SK-N-SH (cell line): ENCODE results near the gene MME. TPM values are rescaled to one million over a fixed set of nuclear protein-coding genes. Genes with fewer than 3 reads are reported as not detected.

Experiments used
- CTCF ChIA-PET: fragments of 300-600, 350-600 bp; formaldehyde crosslinking; extraction: SDS; loops from one replicate; lab custom pipeline; 2021; lab: Yijun Ruan, JAX
- POLR2A ChIA-PET: fragments of 350-600 bp; sonication (Branson Sonifier 250); formaldehyde crosslinking; extraction: SDS; loops from one replicate; lab custom pipeline; 2020; ENCODE audit warnings: antibody characterized with exemption, inconsistent platforms; lab: Yijun Ruan, JAX
- DNase-seq: peaks from one replicate; pipeline ENCODE4 v3.0.0; 2012
- H2AFZ ChIP-seq: fragments of 200-600 bp; sonication (generic); 2 replicates; pipeline ENCODE4 v1.8.1; 2016; ENCODE audit warnings: antibody characterized with exemption, mild to moderate bottlenecking, low read depth
- H3F3A ChIP-seq: fragments of 200-600 bp; sonication (generic); replicated peaks from 2 replicates; pipeline ENCODE3; 2016; ENCODE audit warnings: antibody characterized with exemption, mild to moderate bottlenecking; ENCODE audit not compliant: insufficient read depth
- H3K27ac ChIP-seq, 2 experiments: fragments of 200-500 bp in 1 of 2; fragments of 200-600 bp in 1 of 2; sonication (Bioruptor generic) in 1 of 2; sonication (generic), shearing (Covaris generic) in 1 of 2; 2 replicates each; pipeline versions ENCODE4 v1.5.1 to v1.6.1; 2014 to 2016; ENCODE audit warnings: low read depth in 2 of 2, inconsistent platforms in 1 of 2, low read length in 1 of 2, mild to moderate bottlenecking in 1 of 2, mixed read lengths in 1 of 2
- H3K27me3 ChIP-seq: fragments of 200-600 bp; sonication (generic), shearing (Covaris generic); 2 replicates; pipeline ENCODE4 v1.6.1; 2016; ENCODE audit warnings: mixed run types; ENCODE audit not compliant: insufficient read depth
- H3K36me3 ChIP-seq, 2 experiments: fragments of 200-500 bp in 1 of 2; fragments of 200-600 bp in 1 of 2; sonication (Bioruptor generic) in 1 of 2; sonication (generic) in 1 of 2; replicated peaks in 1 of 2; 2 replicates each; pipeline versions ENCODE3 to v1.5.1; 2014 to 2016; ENCODE audit warnings: low read length in 1 of 2, mild to moderate bottlenecking in 1 of 2; ENCODE audit not compliant: insufficient read depth in 2 of 2, control insufficient read depth in 1 of 2
- H3K4me1 ChIP-seq, 2 experiments: fragments of 200-500 bp in 1 of 2; fragments of 200-600 bp in 1 of 2; sonication (Bioruptor generic) in 1 of 2; sonication (generic), shearing (Covaris generic) in 1 of 2; 2 replicates each; pipeline versions ENCODE4 v1.5.1 to v1.6.1; 2014 to 2016; ENCODE audit warnings: low read depth in 1 of 2, low read length in 1 of 2, mixed run types in 1 of 2; ENCODE audit not compliant: insufficient read depth in 2 of 2, control insufficient read depth in 1 of 2
- H3K4me2 ChIP-seq: fragments of 200-600 bp; sonication (generic), shearing (Covaris generic); 2 replicates; pipeline ENCODE4 v1.6.1; 2017; ENCODE audit warnings: mixed run types
- H3K4me3 ChIP-seq, 2 experiments: fragments of 200-500 bp in 1 of 2; fragments of 200-600 bp in 1 of 2; sonication (Bioruptor generic) in 1 of 2; sonication (generic), shearing (Covaris generic) in 1 of 2; 2 replicates each; pipeline versions ENCODE4 v1.5.1 to v1.8.1; 2014 to 2016; ENCODE audit warnings: low read depth in 2 of 2, inconsistent platforms in 1 of 2, low read length in 1 of 2, mild to moderate bottlenecking in 1 of 2, mixed read lengths in 1 of 2, moderate library complexity in 1 of 2
- H3K79me2 ChIP-seq: fragments of 200-600 bp; sonication (generic); 2 replicates; pipeline ENCODE4 v1.8.1; 2017; ENCODE audit warnings: mild to moderate bottlenecking; ENCODE audit not compliant: insufficient read depth
- H3K9ac ChIP-seq: fragments of 200-600 bp; sonication (generic); 2 replicates; pipeline ENCODE4 v1.6.1; 2017; ENCODE audit warnings: mixed run types
- H3K9me2 ChIP-seq: fragments of 200-600 bp; sonication (generic); 2 replicates; pipeline ENCODE4 v1.6.1; 2017; ENCODE audit warnings: mixed run types
- H3K9me3 ChIP-seq: fragments of 200-600 bp; sonication (generic); 2 replicates; pipeline ENCODE4 v1.6.1; 2017; ENCODE audit warnings: mixed run types, mild to moderate bottlenecking, moderate library complexity
- H4K20me1 ChIP-seq: fragments of 200-600 bp; sonication (generic); 2 replicates; pipeline ENCODE4 v1.6.1; 2017; ENCODE audit warnings: mild to moderate bottlenecking, mixed run types; ENCODE audit not compliant: insufficient read depth
- CHD2 ChIP-seq: fragments of 150-350 bp; IDR thresholded peaks from 2 replicates; pipeline ENCODE4 v1.6.1; 2018; ENCODE audit warnings: low read length; ENCODE audit not compliant: partially characterized antibody
- ELF1 ChIP-seq: IDR thresholded peaks from 2 replicates; pipeline ENCODE4 v1.4.0; 2012
- EP300 ChIP-seq, 2 experiments: IDR thresholded peaks; 2 replicates each; pipeline versions ENCODE4 v1.4.0 to v1.6.1; 2012; ENCODE audit warnings: borderline replicate concordance in 1 of 2, low read depth in 1 of 2, low read length in 1 of 2
- EZH2phosphoT487 ChIP-seq: fragments of 200-600 bp; sonication (generic); IDR thresholded peaks from 2 replicates; pipeline ENCODE4 v1.6.1; 2017; ENCODE audit warnings: low read depth, mixed run types, mild to moderate bottlenecking, antibody characterized with exemption, moderate library complexity, borderline replicate concordance
- FOXJ3 ChIP-seq: sonication (generic); formaldehyde crosslinking; IDR thresholded peaks from 2 replicates; pipeline ENCODE4 v1.5.1; 2020; ENCODE audit warnings: mild to moderate bottlenecking, missing genetic modification reagents
- GATA2 ChIP-seq: sonication (generic); formaldehyde crosslinking; IDR thresholded peaks from 2 replicates; pipeline ENCODE4 v1.5.0; 2020; ENCODE audit warnings: mild to moderate bottlenecking, missing genetic modification reagents
- MAX ChIP-seq: IDR thresholded peaks from 2 replicates; pipeline ENCODE4 v1.4.0; 2012; ENCODE audit warnings: low read depth
- MEF2A ChIP-seq: IDR thresholded peaks from 2 replicates; pipeline ENCODE4 v1.4.0; 2012; ENCODE audit warnings: low read depth, borderline replicate concordance
- MXI1 ChIP-seq: IDR thresholded peaks from 2 replicates; pipeline ENCODE4 v1.6.1; 2012; ENCODE audit warnings: mild to moderate bottlenecking, low read depth, low read length, improper control_type of control experiment
- NFIC ChIP-seq: IDR thresholded peaks from 2 replicates; pipeline ENCODE4 v1.4.0; 2012; ENCODE audit warnings: borderline replicate concordance
- RAD21 ChIP-seq: IDR thresholded peaks from 2 replicates; pipeline ENCODE4 v1.6.1; 2012; ENCODE audit warnings: mild to moderate bottlenecking, low read length
- RCOR1 ChIP-seq: fragments of 150-350 bp; IDR thresholded peaks from 2 replicates; pipeline ENCODE4 v1.6.1; 2017; ENCODE audit warnings: antibody characterized with exemption, low read length
- REST ChIP-seq: IDR thresholded peaks from 2 replicates; pipeline ENCODE4 v1.6.1; 2012; ENCODE audit warnings: mild to moderate bottlenecking, low read depth, low read length, moderate library complexity
- RXRA ChIP-seq: IDR thresholded peaks from 2 replicates; pipeline ENCODE4 v1.4.0; 2012; ENCODE audit warnings: low read depth, mild to moderate bottlenecking, borderline replicate concordance
- TAF1 ChIP-seq: IDR thresholded peaks from 2 replicates; pipeline ENCODE4 v1.6.1; 2012; ENCODE audit warnings: low read depth, mild to moderate bottlenecking, low read length, moderate library complexity, borderline replicate concordance
- TCF12 ChIP-seq: IDR thresholded peaks from 2 replicates; pipeline ENCODE4 v1.4.0; 2012
- USF1 ChIP-seq: IDR thresholded peaks from 2 replicates; pipeline ENCODE4 v1.4.0; 2012; ENCODE audit warnings: low read depth, borderline replicate concordance
- ZBTB33 ChIP-seq: IDR thresholded peaks from 2 replicates; pipeline ENCODE4 v1.4.0; 2012; ENCODE audit warnings: low read depth, borderline replicate concordance
- polyA plus RNA-seq, 3 experiments: library from polyadenylated mRNA; depleted of rRNA; stranded (reverse); fragments of >200 nt; gene quantifications; 2 replicates each; pipeline ENCODE4 v1.2.3, GENCODE V29; 2012
- TF ChIP-seq, protein P1 (sequence below): IDR thresholded peaks from 2 replicates; pipeline ENCODE4; 2012
- TF ChIP-seq, protein P2 (sequence below): fragments of 200-600 bp; sonication (generic); IDR thresholded peaks from 2 replicates; pipeline ENCODE4 v1.6.1; 2017; ENCODE audit warnings: antibody characterized with exemption, mild to moderate bottlenecking, moderate library complexity

MME gene
- polyA plus RNA-seq, 1 of the 3 experiments (the other 2 are of a cell fraction) = 167 TPM

GRCh38 chr3:155079746-155080487, at the start of gene MME (continued):
- TF ChIP-seq, protein P1, sequence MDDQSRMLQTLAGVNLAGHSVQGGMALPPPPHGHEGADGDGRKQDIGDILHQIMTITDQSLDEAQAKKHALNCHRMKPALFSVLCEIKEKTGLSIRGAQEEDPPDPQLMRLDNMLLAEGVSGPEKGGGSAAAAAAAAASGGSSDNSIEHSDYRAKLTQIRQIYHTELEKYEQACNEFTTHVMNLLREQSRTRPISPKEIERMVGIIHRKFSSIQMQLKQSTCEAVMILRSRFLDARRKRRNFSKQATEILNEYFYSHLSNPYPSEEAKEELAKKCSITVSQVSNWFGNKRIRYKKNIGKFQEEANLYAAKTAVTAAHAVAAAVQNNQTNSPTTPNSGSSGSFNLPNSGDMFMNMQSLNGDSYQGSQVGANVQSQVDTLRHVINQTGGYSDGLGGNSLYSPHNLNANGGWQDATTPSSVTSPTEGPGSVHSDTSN = no peak
- TF ChIP-seq TAF1 = peak; percentile 67
- TF ChIP-seq RAD21 = no peak
- no peak for TF ChIP-seq NFIC
- no peak for TF ChIP-seq RCOR1
- peak; percentile 14 for TF ChIP-seq MAX
- no peak for TF ChIP-seq RXRA
- TF ChIP-seq EP300 (IDR thresholded peaks at IDR 0.05; ENCODE audit: borderline replicate concordance in 1 of 2, low read depth in 1 of 2, low read length in 1 of 2) = 0 out of 4 replicates have a peak, but pooled peaks of 1 of the 2 experiments have one; percentile 4
- no peak for TF ChIP-seq USF1
- no peak for TF ChIP-seq EZH2phosphoT487
- TF ChIP-seq, all 33 proteins: peak for 10

DNA sequence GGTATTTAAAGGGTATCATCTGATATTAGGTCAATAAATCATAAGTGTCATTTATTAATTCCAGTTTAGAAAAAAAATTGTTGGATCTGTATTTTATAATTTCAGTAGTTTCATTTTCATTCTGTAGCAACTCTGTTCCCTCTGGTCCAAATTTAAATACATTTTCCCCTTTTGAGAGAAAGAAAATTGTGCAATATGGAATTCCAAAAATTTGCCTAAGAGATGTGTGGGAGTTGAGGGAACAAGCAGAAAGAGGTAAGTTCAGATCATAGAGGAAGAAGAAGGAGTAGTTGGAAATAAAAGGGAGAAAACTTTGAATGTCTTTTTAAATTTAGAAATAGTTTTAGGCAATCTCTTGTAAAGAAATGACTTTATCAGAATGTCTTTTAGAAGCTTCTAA, 48.9 kb upstream of the MME start:
- Histone ChIP-seq H3K4me2 (peak overlapping the region; percentile 10; the same call in 1 of the 2 replicates), H3K4me1 (peaks cover 0 to 16% of the 10 kb centered on the region in 2 experiments; a peak in 2 of 4 replicates), H3F3A (peaks cover 12% of the 10 kb centered on the region), H3K4me3 (no peak overlapping the region), H3K9me2 (no peaks in the 10 kb centered on the region), H3K27ac (peak overlapping the region in 1 of 2 experiments; percentile 76; a peak in 1 of 4 replicates), H3K79me2 (no peaks in the 10 kb centered on the region), H2AFZ (peak overlapping the region; percentile 71; the same call in 1 of the 2 replicates), H3K27me3 (no peaks in the 10 kb centered on the region), H3K36me3 (no peaks in the 10 kb centered on the region), H4K20me1 (no peaks in the 10 kb centered on the region), H3K9ac (no peak overlapping the region), H3K9me3 (no peaks in the 10 kb centered on the region)
- POLR2A ChIA-PET = no interaction called here
- no peak for DNase-seq
- CTCF ChIA-PET = interaction anchor here (1.3 kb wide), 1 partner anchor 25 kb away, joined by 3 read pairs; no protein-coding TSS in a partner anchor
- TF ChIP-seq CHD2 (no peak), FOXJ3 (CRISPR knock-in tag) (no peak), GATA2 (CRISPR knock-in tag) (no peak), MXI1 (no peak), MEF2A (no peak), TAF1 (no peak), ELF1 (no peak), REST (no peak), TCF12 (no peak), NFIC (no peak), ZBTB33 (no peak), EZH2phosphoT487 (no peak), EP300 (IDR thresholded peaks at IDR 0.05; ENCODE audit: borderline replicate concordance in 1 of 2, low read depth in 1 of 2, low read length in 1 of 2) (no peak), RAD21 (no peak)
- TF ChIP-seq, protein P2, sequence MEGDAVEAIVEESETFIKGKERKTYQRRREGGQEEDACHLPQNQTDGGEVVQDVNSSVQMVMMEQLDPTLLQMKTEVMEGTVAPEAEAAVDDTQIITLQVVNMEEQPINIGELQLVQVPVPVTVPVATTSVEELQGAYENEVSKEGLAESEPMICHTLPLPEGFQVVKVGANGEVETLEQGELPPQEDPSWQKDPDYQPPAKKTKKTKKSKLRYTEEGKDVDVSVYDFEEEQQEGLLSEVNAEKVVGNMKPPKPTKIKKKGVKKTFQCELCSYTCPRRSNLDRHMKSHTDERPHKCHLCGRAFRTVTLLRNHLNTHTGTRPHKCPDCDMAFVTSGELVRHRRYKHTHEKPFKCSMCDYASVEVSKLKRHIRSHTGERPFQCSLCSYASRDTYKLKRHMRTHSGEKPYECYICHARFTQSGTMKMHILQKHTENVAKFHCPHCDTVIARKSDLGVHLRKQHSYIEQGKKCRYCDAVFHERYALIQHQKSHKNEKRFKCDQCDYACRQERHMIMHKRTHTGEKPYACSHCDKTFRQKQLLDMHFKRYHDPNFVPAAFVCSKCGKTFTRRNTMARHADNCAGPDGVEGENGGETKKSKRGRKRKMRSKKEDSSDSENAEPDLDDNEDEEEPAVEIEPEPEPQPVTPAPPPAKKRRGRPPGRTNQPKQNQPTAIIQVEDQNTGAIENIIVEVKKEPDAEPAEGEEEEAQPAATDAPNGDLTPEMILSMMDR = no peak
